HG03103 (cell line): ENCODE data around the gene ZNF718.
"Not testable (repeated sequence)": the region's sequence is repeated elsewhere in the genome, so short reads cannot be mapped to it uniquely, and the experiment has no call there.

ENCODE experiments used
- ATAC-seq: cut with Tn5 transposase; IDR thresholded peaks from one replicate; pipeline ENCODE4 v1.9.1; 2021; ENCODE audit warnings: low read depth; ENCODE audit not compliant: unreplicated experiment

ZNF718 gene

DNA sequence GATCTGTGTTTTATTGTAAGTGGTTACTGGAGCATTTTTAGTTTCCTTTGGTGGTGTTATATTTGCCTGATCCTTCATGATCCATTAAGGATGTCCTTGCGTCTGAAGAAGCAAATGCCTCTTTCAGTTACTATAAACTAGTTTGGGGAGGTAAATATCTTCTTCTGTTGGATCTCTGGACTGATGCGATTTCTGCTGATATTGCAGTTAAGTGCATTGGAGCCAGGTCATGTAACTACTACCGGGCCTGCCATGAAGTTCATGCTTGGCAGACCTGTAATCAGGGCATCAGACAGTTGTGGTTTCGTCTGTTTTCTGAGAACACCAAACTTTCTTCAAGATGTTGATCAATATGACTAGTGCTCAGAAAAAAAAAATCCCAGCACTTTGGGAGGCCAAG, 22.9 kb downstream of the ZNF718 start:
- ATAC-seq = no peak

- no peak for ATAC-seq
Measured at GRCh38 chr4:161496-162284, 37.4 kb downstream of the ZNF718 start.

GRCh38 chr4:169640-170039, 45.3 kb downstream of the ZNF718 start:
- ATAC-seq = not testable (repeated sequence)

GRCh38 chr4:171318-171717, 47.0 kb downstream of the ZNF718 start:
- not testable (repeated sequence) for ATAC-seq

DNA sequence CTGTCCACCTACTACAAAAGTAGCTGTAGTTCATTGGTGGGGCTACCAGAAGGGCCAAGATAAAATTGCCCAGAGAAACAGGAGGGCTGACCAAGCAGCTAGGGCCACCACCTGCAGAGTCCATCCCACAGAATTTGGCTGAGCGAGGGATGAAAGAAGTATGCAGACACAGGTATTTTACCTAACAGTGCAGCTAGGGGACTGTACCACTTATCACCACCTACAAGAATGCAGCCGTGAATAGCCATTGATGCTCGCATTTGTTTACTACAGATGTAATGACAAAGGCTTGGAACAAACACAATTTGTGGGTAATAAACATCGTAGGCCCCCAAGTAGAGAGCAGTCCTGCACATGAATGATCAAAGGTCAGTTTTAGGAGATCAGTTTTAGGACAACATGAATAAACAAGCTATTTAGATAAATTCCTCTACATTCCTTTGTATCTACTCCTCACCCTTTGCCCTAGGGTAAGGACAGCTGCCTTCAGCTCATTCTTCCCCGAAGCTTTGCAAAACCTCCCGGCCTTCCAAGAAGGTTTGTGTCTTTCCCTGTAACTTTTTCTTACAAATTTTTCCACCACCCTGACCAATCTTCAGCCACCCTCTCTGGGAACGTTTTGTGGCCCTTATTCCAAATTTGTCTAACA, 49.5 kb downstream of the ZNF718 start:
- no peak for ATAC-seq

DNA sequence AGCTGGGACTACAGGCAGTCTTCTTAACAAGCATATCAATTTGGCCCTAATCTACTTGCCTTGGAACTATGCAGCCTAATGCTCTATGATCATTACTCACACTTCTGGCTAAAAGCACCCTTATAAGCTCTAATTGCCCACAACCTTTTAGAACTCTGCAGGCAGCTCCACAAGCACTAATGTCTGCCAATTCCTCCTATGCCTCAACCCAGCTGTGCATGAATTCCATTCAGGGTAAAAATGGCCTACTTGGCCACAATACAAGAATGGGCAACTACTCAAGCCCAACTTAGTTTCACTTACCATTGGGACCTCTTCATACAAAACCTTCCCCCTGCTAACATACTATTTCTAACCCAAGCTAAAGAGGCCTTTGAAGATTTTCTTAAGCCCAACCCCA, 51.7 kb downstream of the ZNF718 start:
- ATAC-seq = no peak

DNA sequence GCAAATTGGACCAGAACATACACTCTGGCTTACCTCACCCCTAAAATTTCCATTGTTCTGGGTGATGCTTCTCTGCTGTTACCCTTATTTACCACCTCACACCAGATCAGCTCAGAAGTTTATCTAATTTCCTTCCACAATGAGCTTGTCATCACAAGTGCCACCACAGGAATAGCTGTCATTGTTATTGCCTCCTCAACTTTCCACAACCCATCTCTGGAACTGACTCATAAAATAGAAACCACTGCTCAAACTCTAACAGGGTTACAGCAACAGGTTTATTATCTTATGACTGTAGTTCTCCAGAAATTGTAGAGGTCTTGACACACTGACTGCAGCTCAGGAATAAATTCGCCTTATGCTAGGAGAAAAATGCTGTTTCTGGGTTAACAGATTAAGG, 52.7 kb downstream of the ZNF718 start:
- ATAC-seq = no peak

- not testable (repeated sequence) for ATAC-seq
Measured at GRCh38 chr4:182225-182624, 57.9 kb downstream of the ZNF718 start.

DNA sequence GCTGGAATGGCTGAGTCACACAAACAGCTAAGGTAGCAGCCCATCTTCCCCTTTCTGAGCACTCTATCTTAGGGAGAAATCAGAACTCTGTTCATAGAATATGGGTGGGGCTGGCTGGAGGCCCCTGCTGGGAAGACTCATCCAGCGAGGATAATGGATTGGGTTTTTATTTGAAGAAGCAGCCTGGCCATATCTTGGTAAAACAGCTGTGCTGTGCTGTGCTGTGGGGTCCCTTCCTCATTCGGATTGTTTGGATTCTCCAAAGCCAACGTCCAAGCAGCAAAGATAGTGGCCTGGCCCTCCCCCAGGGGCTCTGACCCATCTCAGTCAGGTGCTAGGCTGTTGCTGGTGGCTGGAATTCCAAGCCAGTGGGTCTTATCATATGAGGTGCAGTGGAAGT, 63.8 kb downstream of the ZNF718 start:
- ATAC-seq = no peak

GRCh38 chr4:195159-195558, 70.9 kb downstream of the ZNF718 start:
- not testable (repeated sequence) for ATAC-seq

DNA sequence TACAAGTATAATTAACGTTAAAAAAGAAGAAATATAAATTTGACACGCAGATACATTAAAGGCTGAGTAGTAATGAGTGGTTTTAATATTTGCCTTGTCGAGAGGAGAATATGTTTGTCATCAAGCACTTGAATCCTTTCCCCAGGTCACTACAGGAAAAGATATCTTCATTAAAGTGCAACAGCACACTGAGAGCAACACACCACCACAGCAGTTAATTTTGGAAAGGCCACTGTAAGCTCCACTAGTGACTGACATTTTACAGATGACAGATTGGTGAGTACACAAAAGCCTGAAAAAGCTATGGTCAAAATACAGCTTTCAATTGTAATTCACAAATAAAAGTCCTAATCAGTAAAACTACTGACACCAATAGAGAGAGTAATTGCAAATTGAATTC, 76.6 kb downstream of the ZNF718 start:
- ATAC-seq = no peak

GRCh38 chr4:202822-203221, 78.5 kb downstream of the ZNF718 start:
- ATAC-seq = not testable (repeated sequence)

GRCh38 chr4:205097-205756, 80.9 kb downstream of the ZNF718 start:
- no peak for ATAC-seq

- no peak for ATAC-seq
Measured at GRCh38 chr4:206054-206453, 81.8 kb downstream of the ZNF718 start.

DNA sequence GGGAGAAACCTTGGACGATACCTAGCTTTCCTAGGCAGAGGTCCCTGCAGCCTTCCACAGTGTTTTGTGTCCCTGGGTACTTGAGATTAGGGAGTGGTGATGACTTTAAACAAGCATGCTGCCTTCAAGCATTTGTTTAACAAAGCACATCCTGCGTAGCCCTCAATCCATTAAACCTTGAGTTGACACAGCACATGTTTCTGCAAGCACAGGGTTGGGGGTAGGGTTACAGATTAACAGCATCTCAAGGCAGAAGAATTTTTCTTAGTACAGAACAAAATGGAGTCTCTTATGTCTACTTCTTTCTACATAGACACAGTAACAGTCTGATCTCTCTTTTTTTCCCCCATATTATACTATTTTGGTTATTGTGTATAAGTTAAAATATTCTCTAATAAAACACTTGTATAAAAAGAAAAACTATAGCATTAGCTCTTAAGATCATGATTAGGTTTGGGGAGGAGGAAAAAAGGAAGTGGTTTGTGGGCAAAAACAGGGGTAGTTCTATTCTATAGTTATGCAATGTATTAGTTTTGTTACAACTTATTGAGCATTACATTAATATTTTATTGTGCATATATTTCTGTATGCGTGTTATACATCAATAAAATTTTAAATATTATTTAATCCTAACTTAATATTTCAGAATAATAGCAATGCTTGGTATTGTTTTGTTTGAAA, 84.3 kb downstream of the ZNF718 start:
- ATAC-seq = not testable (repeated sequence)

GRCh38 chr4:211033-211511, 86.8 kb downstream of the ZNF718 start:
- no peak for ATAC-seq

DNA sequence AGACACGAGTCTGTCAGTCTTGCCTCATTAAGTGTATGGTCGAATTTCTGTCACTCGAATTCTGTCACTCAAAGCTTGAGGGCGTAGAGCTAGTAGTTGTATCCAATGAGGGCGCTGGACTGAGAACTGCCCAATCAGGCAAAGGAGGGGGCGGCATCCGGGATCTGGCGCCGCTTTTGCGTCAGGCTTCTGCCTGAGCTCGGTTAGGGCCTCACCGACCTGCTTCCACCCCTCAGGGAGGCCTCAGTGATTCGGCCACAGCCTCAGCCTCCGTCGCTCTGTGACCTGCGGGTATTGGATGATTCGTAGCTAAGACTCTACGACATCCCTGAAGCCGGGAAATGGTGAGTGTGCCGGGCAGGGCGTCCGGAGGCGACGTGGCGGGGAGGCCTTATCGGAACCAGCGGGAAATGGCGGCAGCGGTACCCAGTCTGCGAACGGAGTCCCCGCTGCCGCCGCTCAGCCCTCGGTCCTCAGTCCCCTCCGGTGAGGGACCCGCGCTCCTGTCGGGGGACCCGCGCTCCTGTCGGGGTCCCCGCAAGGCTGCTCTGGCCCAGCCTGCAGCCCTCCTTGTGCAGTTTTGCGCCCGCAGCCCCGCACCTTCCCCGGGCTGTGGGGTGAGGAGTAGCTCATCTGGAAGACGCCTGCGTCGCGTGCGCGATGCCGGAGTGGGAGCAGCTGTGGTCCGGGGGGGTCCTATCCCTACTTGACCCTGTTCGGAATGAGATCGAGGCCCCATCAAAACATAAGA, 88.3 kb downstream of the ZNF718 start:
- no peak for ATAC-seq

GRCh38 chr4:213189-213535, 88.9 kb downstream of the ZNF718 start:
- not testable (repeated sequence) for ATAC-seq
